Measurements from ENCODE around the gene USP5.

The USP5 gene, protein sequence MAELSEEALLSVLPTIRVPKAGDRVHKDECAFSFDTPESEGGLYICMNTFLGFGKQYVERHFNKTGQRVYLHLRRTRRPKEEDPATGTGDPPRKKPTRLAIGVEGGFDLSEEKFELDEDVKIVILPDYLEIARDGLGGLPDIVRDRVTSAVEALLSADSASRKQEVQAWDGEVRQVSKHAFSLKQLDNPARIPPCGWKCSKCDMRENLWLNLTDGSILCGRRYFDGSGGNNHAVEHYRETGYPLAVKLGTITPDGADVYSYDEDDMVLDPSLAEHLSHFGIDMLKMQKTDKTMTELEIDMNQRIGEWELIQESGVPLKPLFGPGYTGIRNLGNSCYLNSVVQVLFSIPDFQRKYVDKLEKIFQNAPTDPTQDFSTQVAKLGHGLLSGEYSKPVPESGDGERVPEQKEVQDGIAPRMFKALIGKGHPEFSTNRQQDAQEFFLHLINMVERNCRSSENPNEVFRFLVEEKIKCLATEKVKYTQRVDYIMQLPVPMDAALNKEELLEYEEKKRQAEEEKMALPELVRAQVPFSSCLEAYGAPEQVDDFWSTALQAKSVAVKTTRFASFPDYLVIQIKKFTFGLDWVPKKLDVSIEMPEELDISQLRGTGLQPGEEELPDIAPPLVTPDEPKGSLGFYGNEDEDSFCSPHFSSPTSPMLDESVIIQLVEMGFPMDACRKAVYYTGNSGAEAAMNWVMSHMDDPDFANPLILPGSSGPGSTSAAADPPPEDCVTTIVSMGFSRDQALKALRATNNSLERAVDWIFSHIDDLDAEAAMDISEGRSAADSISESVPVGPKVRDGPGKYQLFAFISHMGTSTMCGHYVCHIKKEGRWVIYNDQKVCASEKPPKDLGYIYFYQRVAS

GRCh38 chr12:6851921-6852650 is at the start of gene USP5:
TSS of gene USP5 (plus strand) at chr12:6852150. CDS start at chr12:6852180, 30 bp downstream.
- peak; percentile 96 to 98 for DNase-seq

DNA sequence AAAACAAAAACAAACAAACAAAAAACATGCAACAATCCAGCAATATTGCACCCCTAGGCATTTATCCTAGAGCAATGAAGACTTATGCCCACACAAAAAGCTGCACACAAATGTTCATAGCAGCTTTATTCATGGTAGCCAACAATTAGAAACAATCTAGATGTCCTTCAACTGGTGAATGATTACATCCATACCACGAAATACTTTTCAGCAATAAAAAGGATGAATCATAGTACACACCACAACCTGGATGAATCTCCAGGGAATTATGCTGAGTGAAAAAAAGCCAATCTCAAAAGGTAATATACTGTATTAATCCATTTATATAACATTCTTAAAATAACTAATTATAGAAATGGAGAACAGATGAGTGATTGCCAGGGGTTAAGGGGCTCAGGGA is 44.8 kb upstream of the USP5 start:
- DNase-seq, result no peak

DNA sequence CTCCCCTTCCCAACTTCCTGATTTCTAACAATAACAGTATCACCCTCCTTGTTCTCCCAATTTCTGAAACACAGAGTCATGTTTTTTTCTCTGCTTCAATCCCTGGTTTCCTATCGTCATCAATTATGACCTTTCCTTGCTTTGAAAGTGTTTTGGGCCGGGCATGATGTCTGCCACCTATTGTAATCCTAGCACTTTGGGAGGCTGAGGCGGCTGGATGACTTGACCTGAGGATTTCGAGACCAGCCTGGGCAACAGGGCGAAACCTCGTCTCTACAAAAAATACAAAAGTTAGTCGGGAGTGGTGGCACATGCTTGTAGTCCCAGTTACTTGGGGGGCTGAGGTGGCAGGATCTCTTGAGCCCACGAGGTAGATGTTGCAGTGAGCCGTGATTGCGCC is 42.9 kb upstream of the USP5 start:
- no peak for DNase-seq

DNA sequence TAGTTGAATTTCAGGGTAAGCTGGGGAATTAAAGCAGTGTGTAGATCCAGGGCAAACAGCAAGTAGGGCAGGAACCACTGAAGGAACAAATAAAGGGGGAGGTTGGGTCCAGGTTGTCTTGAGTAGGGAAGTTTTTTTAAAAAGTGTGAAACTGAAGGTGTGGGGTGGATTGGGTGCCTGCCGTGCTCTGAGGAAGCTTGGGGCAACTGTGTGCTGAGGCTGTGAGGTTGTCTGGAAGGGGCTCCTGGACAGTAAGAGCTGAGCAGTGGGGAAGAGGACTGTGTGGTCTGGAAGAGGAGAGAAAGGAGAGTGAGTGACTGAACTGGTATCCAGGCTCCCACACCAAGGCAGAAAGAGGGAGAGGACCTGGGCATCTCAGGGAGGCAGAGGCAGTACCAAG is 41.2 kb upstream of the USP5 start:
- DNase-seq, result no peak

DNA sequence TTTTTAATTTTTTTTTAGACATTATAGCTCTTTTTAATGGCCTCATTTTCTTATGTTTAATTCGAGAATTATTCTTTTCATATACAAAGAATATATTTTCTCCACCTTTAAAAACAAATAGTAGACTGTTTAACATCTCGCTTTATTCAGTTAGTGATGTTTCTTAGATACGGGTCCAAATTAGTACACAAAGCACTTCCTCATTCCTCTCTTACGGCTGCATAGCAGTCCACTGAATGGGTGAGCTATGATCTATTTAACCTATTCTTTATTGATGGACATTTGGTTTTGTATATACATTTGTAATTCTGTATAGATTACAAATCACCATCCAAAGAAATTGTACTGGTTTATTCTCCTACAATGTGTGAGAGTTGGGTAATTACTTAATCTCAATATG is 38.6 kb upstream of the USP5 start:
- DNase-seq, result no peak

GRCh38 chr12:6816598-6816997 is 35.4 kb upstream of the USP5 start:
- DNase-seq, result no peak

GRCh38 chr12:6817098-6817497 is 34.9 kb upstream of the USP5 start:
- DNase-seq, result no peak

DNA sequence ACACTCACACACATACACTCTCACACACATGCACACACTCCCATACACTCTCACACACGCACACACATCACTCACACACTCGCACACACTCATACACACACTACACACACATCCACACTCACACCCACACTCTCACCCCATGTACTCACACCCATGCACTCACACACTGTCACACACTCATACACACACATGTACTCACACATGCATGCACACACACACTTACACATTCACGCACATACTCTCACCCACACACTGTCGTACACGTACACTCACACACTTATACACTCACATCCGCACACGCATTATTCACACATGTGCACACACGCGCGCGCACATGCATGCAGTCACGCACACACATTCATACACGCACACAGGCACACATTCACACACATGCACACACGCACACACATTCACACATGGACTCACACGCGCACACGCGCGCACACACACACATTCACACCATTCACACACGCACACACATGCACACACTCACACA is 34.2 kb upstream of the USP5 start:
- no peak for DNase-seq

- no peak for DNase-seq
These were observed 33.7 kb upstream of the USP5 start for GRCh38 chr12:6818222-6818621.

GRCh38 chr12:6818645-6819044 is 33.3 kb upstream of the USP5 start:
- no peak for DNase-seq

GRCh38 chr12:6819106-6820030 is 32.6 kb upstream of the USP5 start:
- DNase-seq, result no peak

DNA sequence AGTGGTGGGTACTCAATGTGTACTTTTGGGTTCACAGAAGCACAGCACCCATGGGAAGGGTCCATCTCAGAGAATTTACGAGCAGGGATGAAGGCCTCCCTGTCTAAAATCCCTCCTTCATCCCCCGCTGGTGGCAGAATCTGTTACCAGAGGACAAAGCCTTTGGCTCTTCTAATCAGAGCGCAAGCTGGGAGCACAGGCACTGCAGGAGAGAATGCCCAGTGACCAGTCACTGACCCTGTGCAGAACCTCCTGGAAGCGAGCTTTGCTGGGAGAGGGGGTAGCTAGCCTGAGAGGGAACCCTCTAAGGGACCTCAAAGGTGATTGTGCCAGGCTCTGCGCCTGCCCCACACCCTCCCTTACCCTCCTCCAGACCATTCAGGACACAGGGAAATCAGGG is 31.8 kb upstream of the USP5 start:
- DNase-seq, result no peak

DNA sequence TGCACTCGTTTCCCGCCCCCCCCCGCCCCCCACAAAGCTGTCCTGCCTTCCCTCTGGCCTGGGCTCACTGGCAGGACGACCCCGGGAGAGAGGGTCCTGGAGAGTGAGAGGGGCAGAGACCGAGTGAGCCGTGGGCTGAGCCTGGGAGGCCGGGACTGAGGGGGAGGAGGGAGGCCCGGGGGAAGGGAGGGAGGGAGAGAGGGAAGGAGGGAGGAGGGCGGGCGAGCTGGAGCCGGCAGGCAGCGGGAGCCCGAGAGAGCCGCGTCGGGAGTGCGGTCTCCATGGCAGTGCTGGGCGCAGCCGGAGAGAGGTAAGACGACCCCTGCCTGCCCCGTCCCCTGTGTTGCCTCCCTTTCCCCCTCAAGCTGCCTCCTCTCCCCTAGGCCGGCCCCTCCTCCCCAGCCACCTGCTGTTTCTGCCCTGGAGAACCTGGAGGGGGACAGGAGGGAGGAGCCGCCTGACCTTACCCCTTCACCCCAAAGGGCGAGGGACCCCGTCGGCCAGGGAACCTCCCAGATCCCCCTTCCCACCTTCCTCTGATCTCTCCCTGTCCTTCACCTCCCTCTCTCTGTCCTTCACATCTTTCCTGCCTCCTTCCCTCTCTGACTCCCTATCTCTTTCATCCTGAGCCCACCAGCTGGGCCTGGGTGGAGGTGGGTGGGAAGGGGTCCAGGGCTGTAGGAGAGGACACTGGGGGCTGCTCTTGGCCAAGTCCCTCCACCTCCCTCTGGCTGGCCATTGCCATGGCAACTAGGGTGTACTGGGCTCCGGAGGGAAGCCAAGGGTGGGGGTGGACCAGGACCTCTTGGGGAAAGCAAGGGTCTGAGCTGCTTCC is 30.1 kb upstream of the USP5 start, which contains the start of gene GPR162:
TSS of gene GPR162 (plus strand) at position 231 of the 835 bp plus-strand sequence. CDS start 2,078 bp downstream, outside the sequence.
- DNase-seq, result no peak

DNA sequence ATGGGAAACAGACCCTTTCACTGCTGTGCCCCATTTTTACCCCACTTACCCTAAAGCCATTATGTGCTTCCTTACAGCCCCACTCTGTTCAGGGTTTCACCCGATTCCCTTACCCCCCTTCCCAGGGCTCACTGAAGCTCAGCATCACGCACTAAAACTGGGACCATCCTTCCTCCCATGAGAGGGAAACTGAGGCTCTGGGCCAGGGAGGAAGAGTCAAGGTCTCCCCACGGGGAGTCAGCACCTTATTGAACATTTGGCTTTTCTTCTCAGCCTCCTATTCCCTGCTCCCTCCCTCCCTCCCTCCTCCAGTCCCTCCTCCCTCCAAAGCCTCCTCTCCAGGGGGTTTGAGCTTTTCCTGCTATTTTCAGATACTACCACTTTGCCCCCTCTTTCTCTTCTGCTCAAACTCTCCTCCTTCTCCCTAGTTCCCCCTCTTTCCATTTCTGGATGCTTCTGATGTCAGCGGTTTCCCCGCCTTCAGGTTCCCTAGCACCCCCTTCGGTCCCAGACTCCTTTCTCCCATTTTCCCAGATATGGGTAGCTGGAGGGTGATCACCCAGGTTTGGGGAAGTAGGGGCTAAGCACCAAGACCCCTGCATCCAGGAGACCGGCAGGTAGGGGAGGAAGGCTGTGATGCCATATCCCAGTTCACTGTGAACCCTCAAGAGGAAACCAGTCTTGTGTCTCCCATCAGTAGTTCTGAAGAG is 29.4 kb upstream of the USP5 start:
- DNase-seq, result no peak

- no peak for DNase-seq
These were observed 28.5 kb upstream of the USP5 start for GRCh38 chr12:6823182-6824084.

DNA sequence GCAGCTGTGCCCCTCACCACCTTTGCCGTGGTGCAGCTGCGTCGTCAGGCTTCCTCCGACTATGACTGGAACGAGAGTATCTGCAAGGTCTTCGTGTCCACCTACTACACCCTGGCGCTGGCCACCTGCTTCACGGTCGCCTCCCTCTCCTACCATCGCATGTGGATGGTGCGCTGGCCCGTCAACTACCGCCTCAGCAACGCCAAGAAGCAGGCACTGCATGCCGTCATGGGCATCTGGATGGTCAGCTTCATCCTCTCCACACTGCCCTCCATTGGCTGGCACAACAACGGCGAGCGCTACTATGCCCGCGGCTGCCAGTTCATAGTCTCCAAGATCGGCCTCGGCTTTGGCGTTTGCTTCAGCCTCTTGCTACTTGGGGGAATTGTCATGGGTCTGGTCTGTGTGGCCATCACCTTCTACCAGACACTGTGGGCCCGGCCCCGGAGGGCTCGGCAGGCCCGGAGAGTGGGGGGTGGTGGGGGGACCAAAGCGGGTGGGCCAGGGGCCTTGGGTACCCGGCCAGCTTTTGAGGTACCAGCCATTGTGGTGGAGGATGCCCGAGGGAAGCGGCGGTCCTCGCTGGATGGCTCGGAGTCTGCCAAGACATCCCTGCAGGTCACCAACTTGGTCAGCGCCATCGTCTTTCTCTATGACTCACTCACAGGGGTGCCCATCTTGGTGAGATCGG is 27.7 kb upstream of the USP5 start:
- no peak for DNase-seq

DNA sequence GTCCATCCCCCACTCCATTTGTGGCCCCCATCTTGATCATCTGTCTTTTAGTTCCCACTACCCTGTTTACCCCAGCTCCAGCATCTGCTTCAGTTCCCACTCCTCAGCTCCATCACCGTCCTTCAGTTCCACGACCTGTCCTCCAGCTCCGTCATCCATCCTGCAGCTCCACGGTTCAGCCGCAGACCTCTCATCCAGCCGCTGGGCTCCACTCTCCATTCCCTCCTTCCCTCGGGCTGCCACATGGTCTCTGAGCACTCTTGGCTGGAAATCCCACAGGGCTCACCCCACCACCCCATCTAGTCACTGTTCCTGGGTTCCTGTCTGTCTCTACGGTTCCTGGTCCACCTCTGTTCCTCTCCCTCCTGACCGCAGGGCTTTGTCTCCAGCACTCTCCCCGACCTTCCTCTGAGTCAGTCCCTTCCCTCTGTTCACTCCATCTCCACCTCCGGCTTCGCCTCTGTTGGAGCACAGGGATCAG is 27.0 kb upstream of the USP5 start:
- no peak for DNase-seq

DNA sequence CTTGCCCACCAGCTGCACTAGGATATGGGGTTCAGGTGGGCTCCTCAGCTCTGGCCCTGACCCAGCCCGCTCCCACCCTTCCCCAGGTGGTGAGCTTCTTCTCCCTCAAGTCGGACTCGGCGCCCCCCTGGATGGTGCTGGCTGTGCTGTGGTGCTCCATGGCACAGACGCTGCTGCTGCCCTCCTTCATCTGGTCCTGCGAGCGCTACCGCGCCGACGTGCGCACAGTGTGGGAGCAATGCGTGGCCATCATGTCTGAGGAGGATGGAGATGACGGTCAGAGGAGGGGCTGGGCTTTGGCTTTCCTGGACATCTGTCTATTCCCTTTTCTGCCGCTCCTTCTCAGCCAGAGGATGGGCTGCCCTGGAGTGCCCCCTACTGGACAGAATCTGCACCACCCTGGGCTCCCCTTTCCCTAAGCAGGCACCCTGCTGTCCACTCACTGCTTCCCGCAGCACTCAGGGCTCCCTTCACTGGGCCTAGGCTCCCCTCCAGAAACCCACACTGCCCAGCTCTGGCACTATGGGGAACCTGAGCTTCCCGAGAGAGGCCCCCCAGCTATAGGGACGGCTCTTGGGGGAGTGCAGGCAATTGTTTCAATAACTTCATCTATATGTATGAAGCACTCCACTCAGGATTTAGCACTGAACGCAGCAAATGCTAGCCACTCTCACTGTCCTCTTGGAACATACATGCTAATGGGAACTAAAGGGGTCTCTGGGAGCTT is 26.4 kb upstream of the USP5 start:
- peak; percentile 73 to 87 for DNase-seq

All from activated CD4-positive, alpha-beta T cell treated with anti-CD3 and anti-CD28 coated beads for 4 hours (primary cell).